RKO (cell line): ENCODE results near the gene ATRNL1.

Source experiments
- DNase-seq: peaks from one replicate; pipeline ENCODE4 v3.0.0-alpha.2; 2016; ENCODE audit warnings: low spot score

ATRNL1 gene

DNA sequence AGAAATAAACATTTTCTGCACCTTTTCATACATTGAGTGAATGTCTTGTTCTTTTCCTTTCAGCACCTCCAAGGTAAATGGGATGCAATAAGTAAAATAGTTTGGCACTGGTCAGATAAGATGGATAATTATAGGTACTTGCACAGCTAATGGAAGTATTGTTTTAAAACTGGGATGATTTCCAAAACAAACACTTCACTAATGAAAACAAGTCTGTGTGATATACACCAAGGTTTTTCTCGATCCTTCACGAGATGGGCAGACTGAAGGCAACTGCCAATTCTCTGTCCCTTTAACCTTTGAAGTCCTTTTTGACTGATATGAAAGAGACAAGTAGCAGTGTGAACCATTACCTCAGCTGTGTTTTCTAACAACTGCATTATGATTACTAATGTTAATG, 756.0 kb downstream of the ATRNL1 start:
- no peak for DNase-seq

DNA sequence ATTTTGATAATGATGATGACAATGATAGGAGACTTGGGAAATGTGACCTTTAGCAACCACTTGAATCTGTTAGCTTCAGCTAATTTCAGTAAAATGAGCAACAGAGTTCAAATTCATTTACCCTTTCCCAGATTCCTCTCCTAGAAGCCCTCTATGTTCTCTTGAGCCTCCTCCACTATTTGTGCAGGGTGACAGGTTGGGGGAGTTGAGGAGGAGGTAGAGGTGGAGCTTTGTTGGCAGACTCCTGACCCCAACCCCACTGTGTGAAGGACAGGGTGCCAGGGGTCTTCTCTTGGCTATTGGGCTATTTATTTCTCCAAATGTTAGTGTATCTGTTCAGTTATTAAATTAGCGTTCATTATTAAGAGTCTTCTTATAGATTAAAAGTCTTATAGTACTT, 757.5 kb downstream of the ATRNL1 start:
- DNase-seq, result no peak

DNA sequence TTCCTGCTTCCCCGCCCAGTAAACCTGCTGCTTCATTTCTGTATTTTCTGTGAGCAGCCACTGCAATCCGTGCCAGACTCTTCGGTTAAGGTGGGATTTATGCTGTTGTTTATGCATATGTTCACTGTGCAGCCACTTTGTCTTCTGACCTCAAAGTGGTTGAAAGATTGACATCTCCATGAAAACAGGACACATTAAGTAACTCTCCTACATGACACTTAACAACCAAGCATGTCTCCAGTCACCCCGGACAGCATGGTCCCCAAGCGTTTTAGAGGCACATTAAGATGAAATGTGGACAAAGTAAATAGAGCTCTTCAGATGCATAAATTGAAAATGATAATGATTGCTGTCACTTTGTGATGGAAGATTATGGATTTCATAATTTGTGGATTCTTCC, 758.5 kb downstream of the ATRNL1 start:
- DNase-seq, result no peak

DNA sequence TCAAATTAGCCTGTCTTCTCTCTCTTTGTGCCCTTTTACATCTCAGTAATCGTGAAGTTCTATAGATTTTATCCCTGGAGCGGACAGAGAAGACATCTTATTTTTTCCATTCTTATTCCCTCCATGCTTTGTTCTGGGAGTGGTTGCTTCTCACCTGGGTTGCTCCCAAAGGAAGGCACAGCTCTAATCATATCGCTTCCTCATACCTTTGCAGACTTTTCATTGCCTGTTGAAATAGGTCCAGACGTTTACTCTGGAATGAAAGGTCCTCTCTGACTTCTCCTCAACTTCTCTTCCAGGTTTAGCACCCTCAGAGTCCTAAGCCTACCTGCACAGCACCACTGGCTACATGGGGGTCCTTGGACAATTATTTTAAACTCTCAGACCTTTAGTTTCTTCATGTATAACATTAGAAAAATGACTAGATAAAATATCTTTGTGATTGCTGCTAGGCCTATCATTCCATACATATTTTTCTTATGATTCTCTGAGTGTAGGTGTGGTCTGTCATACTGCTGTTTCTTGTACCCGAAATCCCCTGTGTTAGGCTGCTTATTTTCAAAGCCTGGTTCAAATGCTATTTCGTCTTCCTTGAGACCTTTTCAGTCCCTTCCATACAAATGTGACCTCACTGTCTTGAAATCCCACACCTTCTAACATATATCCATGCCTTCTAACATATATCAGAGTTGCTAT, 761.7 kb downstream of the ATRNL1 start:
- DNase-seq, result no peak

DNA sequence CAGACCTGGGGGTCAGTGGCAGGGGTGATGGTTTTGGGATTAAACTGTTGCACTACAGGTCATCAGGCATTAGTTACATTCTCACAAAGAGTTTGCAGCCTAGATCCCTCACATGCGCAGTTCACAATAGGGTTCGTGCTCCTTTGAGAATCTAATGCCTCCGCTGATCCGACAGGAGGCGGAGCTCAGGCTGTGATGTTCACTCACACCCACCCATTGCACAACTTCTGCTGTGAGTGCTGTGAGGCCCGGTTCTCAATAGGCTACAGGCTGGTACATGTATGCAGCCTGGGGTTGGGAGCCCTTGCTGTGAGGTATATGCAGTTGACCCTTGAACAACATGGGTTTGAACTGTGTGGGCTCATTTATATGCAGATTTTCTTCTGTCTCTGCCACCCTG, 763.4 kb downstream of the ATRNL1 start:
- DNase-seq, result no peak

DNA sequence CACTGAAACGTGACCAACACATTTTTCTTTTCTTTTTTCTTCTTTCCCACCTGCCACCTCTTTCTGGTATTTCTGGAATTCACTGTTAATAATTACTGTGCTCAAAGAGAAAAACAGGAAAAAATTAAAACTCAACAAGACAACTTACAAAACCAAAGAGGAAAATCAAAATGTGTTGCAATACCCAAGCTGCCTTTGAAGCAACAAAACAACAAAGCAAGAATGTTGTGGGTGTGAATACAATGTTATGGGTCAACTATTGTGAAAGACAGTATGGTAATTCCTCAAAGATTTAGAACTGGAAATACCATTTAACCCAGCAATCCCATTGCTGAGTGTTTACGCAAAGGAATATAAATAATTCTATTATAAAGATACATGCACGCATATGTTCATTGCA, 764.7 kb downstream of the ATRNL1 start:
- no peak for DNase-seq

DNA sequence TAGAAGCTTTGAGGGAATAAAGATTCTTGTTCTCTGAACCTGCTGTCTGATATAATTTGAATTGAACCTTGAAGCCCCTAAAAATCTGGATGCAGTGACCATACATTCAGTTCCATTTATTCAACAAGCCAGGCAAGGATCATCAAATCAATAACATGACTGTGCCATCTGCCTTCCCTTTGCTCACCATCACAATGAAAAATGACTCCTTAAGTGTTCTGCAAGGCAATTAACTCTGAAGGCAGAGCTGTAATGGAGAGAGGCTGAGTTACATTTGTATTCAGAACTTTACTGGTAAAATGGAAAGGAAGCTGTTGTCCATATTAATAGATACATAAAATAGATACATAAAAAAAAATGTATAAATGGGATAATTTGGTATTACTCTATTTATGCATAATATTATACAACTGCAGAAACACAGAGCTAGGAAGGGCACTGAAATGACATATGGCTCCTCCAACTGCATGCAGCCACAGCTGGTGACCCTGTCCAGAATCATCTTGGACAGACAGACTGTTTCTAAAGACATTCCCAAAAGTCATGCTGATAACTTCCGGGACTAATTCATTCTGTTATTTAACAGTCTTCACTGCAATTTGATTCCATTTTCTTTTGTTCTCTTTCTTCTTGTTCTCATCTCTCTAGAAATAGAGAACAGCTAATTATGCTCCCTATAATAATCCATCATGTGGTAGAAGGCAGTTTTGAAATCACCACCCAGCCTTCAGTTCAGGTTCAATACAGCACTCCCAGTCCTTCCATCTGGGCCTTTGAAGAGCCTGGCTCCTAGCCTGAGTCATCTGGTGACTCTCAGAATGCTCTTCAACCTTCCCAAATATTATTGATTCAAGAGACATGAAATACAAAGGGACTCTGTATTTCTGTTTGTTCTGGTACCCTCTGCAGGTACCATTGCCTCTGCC, 767.3 kb downstream of the ATRNL1 start:
- no peak for DNase-seq

DNA sequence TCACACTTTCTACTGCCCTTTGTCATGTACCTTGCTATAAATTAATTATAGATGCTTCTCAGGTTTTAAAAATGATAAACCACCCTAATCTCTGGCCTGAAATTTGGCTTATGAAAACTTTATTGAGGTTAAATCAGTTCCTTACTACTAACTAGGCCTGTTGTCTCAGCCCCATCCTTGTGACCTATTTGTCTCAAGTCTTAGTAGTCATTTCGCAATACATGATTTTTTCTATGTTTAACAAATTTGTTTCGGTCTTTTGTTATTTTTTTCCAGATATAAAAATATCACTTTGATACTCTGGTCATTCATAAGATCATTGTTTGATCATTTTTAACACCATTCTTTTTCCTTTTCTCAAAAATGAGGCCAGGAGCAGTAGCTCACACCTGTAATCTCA, 768.3 kb downstream of the ATRNL1 start:
- no peak for DNase-seq

DNA sequence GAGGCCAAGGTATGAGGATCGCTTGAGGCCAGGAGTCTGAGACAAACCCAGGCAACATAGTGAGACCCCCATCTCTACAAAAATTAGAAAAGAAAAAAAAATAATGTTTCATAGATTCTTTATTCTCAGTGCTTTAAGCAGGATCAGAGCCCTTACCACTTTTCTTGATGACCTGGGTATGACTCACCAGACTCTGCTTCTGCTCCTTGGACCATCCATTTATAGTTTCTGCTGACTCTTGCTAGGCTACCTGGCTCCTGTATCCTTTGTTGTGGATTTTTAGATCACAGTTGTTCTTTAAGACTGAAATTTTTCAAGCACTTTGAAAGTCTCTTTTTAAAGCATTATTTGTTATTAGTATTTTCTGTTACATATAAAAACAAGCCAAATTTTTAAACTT, 768.7 kb downstream of the ATRNL1 start:
- DNase-seq, result peak; percentile 53

DNA sequence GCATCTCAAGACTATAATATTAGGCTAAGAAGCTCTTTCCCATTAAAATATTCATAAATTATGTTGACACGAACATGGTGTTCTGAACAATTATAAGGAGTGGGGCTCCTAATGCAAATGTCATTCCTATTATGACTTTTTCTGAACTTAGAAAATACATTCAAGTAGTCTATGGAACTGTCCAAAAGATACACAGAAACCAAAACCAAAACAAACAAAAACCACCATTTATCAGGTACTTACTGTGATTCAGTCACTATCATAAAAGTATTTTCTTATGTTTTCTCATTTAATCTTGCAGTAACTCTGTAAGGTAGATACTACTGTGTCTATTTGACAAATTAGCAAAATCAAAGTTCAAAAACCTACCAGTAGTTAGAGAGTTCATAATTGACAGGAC, 773.0 kb downstream of the ATRNL1 start:
- DNase-seq, result no peak

DNA sequence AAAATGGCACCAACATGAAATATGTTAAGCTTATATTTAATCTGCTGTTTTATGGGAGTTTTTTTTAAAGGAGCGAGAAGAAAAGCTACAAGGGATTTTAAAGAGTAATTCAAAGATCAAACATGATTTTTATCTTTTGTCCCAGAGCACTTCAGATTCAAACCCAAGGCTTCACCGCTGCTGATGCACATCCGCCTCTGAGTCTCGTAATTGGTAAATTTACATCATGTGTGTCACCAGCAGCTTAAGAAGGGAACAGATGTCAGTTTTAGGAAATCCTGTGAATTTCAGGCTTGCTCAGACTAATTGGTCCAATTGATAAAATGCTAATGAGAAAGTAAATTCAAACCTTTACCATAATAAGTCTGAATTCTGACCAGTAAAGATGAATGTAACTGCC, 773.5 kb downstream of the ATRNL1 start:
- no peak for DNase-seq

DNA sequence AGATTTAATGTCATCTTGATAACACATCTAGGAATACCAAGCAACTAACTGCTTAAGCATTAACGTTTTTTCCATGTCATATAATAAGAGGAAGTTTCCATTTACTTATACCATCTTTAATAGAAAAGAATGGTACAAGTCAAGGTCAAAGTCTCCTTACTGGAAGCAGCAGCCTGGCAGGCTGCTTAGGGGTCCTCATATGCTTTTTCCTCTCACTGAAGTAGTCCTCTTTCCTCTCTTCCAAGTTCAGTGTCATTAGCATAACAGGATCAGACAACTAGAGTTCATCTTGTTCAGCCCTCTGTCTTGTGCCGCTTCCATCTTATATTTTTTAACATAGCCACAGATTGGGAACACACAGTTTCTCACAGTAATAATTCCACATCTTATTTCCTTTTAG, 774.1 kb downstream of the ATRNL1 start:
- DNase-seq, result no peak

DNA sequence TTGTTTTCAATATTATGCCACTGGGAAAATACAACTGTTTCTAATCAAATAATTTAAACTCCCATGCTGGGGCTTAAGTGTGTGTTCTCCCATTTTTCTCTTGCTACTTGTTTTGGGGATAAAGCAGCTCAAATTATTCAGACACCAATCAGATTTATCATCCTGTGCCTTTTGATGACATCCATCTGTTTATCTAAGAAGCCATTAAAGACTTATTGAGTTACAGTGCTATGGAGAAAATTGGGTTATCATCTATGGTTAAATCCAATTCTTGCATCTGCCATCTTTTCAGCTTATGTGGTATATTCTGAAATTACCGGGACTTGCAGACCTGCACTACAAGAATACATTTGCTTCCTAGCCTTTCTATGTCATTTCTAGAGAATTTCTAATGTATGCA, 778.7 kb downstream of the ATRNL1 start:
- DNase-seq, result no peak

DNA sequence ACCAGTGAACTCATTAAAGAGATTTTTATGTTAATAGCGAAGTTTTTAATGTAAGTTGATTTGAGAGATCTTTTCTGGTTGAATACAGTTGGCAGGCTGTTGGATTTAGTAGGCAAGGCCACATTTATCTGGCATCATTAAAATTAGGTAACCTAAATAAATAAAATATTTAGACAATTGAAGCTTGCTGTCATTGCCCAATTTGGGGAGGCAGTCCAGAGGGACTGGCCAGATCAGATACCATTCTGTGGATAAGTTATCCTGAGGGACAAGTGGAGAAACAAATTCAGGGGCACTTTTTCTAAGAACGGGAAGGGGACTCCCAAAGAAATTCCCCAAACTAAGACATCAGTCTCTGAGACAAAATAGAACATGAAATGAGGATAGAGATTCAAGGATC, 782.0 kb downstream of the ATRNL1 start:
- no peak for DNase-seq

DNA sequence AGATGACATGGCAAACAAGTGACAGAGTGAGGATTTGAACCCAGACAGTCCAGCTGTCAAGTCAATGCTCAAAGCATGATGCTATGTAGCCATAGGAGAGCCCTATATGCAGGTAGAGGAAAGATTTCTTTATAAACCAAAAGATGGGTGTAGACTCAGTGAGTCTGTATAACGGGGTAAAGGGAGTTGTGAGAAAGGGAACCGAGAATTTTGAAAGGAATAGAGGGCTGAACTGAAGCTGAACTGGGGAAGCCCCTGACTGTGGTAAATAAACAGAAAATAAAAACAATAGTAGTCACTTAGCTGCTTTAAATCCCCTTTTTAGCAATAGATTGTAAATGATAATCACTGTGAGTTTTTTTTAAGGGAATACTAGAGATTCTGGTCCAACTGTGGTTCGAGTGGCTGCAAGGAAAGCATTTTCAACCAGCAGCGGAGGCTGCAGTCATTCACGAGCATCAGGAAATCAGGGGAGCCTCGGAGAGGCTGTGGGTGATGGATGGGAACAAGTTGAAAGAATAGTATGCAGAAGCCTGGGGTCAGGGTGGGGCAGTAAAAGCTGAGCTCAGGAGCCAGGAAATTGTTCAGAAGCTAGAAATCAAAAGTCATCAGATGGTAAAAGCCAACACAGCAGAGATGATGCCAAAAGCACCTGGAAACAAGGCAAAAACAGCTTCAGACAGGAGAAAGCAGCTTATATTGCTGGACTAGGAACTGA, 786.4 kb downstream of the ATRNL1 start:
- no peak for DNase-seq

DNA sequence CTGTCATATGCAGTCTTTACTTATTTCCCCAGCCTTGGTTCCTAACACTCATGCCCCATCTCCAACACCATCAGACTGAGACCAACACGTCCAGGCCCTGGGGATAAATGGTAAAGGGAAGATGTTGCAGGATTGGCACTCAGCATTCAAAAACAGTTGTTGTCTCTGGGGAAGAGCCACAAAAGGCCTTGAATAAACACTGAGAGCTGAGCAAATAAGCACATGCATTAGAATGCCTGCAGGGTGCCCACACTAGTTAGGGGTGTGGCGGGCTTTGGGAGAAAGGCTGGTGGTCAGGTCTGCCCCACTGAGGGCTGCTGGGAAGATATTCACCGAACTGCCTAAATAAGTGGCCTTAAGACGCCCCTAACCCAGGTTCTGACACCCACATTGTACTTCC, 788.9 kb downstream of the ATRNL1 start:
- no peak for DNase-seq

DNA sequence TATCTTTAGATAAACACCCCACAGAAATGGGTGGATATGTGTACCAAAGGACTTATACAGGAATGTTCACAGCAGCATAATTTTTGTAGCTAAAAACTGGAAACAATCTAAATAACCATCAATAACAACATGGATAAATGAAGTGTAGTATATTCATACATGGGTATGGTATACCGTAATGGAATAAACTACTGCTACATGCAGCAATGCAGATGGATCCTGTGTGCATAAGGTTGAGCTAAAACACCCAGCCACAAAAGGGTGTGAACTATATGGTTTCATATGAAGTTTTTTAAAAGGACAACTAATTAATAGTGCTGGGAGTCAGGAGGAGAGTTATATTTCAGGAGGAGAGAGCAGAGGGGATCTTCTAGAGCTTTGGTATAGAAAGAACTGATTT, 790.2 kb downstream of the ATRNL1 start:
- no peak for DNase-seq

DNA sequence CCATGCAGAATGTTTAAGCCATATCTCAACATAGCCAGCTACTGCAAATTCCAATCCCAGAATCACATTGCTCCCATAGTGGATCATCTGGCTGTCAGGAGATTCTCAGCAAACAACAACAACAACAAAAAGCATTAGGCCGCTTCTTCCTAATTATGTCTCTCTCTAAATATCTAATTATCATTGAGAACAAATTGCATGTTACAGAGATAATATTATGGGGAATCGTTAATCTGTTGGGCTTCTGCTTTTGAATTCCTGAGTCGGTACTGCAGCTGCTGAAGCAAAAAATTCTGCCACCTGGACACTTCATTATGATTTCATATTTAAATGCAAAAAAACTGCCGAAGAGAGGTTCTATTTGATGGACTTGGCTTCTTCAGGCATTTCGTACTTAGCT, 791.2 kb downstream of the ATRNL1 start:
- DNase-seq, result no peak

DNA sequence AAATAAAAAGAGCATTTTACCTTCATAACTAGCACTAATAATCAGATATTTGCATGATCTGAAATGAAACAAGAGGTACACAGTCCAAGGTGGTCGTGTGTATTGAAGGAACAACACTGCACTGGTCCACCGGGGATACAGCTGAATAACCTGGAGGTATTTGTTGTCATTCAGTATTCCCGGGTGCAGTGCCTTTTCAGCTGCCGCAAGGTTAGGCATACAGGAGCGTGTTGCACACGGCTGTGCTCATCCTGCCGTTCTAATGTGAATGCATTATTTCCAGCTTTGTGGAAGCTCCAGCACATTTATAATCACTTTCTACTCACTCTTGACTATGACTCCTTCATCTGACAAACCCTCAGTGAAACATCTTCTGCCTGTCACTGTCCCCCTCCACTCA, 802.0 kb downstream of the ATRNL1 start:
- DNase-seq, result no peak

DNA sequence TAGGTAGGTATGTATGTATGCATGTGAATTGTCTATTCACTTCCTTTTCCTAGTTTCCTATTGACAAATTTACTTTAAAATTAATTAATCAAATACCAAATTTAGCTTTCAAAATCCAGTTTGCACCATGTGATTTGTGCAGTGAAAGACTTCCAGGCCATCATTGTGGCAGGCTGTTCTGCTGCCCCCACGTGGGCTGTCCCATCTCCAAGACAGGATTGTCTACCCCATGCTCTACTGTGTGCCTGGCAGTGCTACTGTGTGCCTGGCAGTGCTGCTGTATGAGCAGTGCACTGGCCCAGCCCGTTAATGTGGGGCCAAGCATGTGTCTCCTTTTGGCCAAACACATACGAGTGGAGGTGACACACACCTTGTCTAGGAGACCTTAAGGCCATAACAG, 805.1 kb downstream of the ATRNL1 start:
- DNase-seq, result no peak

DNA sequence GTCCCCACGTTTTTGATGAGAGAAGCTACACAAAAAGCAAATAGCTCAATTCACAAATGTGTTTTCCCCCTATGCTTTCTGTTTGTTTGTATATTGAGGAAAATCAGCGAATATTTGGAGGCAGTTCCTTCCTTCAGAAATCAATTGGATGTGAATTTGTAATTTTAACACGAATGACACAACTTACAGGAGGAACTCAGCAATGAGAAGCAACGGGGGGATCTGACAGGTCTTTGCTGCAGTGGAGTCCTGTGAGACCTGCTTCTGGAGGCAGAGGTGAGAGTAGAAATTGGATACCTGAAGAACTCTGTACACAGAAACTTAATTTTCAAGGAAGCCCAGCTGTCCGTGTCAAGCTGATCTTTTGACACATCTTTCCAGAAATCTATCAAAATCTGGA, 809.4 kb downstream of the ATRNL1 start:
- DNase-seq, result no peak

DNA sequence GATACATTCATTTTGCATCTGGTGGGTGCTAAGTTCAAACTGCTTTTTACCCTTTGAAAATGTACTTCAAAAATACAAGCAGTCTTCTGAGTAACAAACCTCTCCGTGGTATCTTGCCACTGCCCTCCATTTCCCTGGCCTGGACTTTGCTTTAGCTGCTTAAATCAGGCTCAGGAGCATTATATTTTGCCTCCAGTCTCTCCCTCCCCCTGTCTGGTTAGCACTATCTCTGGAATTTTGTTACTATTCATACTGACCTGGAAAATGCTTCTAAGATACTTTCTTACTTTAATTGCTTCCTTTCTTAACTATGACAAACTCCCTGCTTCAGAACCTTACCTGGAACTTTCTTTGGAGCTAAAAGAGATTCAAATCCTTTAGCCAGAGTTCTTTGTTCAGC, 810.0 kb downstream of the ATRNL1 start:
- no peak for DNase-seq

DNA sequence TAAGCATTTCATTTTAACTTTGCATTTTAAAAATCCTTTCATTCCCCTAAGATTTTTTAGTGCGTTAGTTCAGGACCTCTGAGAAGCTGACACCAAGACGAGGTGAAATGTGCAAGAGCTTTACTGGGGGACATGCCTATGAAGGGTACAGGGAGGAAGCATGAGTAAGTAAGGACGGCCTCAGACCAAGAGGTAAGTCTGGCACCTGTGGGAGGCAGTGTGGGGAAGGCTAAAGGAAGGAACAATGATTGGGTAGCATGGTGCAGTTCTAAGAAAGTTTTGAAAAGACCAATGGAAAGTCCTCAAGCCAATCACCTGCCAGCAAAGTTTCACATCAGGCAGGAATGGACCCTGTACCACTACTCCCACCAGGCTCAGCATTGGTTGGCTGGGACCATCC, 810.7 kb downstream of the ATRNL1 start:
- DNase-seq, result no peak
